K562 (cell line): ENCODE results near the gene NUP133. TPM values are rescaled to one million over a fixed set of nuclear protein-coding genes. Genes with fewer than 3 reads are reported as not detected.

Experiments used
- ATAC-seq: fragments of 200-7000 bp; cut with Tn5 transposase; 3 replicates; pipeline ENCODE4 v1.9.1; 2020; ENCODE audit warnings: moderate library complexity
- BruUV-seq: library from RNA; stranded (reverse); fragments of 400-500 nt; replicated peaks from 2 replicates; lab custom pipeline; 2021; lab: Mats Ljungman, UMichigan
- CTCF ChIA-PET: fragments of 300-600 bp; formaldehyde crosslinking; extraction: SDS; loops from one replicate; lab custom pipeline; 2021; ENCODE audit warnings: low intra/inter-chr PET ratio; lab: Yijun Ruan, JAX
- POLR2A ChIA-PET: fragments of 300-600, 350-650 bp; sonication (Branson Sonifier 250); formaldehyde crosslinking; extraction: SDS; loops from one replicate; lab custom pipeline; 2021; ENCODE audit warnings: antibody characterized with exemption, inconsistent platforms; lab: Yijun Ruan, JAX
- DNase-seq, 4 experiments: peaks; one replicate each; pipeline versions ENCODE4 v3.0.0 to v3.0.0-alpha.2; 2011 to 2018; ENCODE audit warnings: low spot score in 3 of 4, mixed read lengths in 3 of 4; ENCODE audit errors: extremely low read depth in 1 of 4
- FAIRE-seq: peaks from 2 replicates; lab custom pipeline; 2011; peaks lifted over from hg19 to GRCh38; lab: Jason Lieb, UNC
- H2AFZ ChIP-seq: 2 replicates; pipeline ENCODE4 v1.6.0; 2011; ENCODE audit warnings: low read depth, low read length, control low read depth, inconsistent platforms
- H3K27ac ChIP-seq: fragments of 200-600 bp; 3 replicates; pipeline ENCODE4 v1.8.0; 2011; ENCODE audit warnings: low read depth, mild to moderate bottlenecking, control low read depth, inconsistent platforms, low read length, moderate library complexity, mixed read lengths; ENCODE audit errors: extremely low read depth
- H3K27me3 ChIP-seq, 2 experiments: fragments of 300-600 bp in 1 of 2; 2 replicates in 1 of 2; 3 replicates in 1 of 2; pipeline versions ENCODE4 v1.6.0 to v1.8.0; 2011; ENCODE audit warnings: inconsistent platforms in 2 of 2, low read length in 2 of 2, mild to moderate bottlenecking in 1 of 2, mixed read lengths in 1 of 2, moderate library complexity in 1 of 2; ENCODE audit not compliant: control insufficient read depth in 2 of 2, insufficient read depth in 2 of 2
- H3K36me3 ChIP-seq: fragments of 300-600 bp; 3 replicates; pipeline ENCODE4 v1.8.0; 2011; ENCODE audit warnings: mild to moderate bottlenecking, low read length, inconsistent platforms; ENCODE audit not compliant: control insufficient read depth, insufficient read depth
- H3K4me1 ChIP-seq, 2 experiments: fragments of 200-600 bp in 1 of 2; replicated peaks in 1 of 2; 2 replicates in 1 of 2; 3 replicates in 1 of 2; pipeline versions ENCODE4 v1.5.1 to v1.8.0; 2011; ENCODE audit warnings: inconsistent platforms in 2 of 2, low read length in 2 of 2, mild to moderate bottlenecking in 1 of 2, mixed read lengths in 1 of 2, moderate library complexity in 1 of 2; ENCODE audit not compliant: control insufficient read depth in 2 of 2, insufficient read depth in 2 of 2
- H3K4me2 ChIP-seq: 2 replicates; pipeline ENCODE4 v1.6.1; 2011; ENCODE audit warnings: low read length, control low read depth, inconsistent platforms, mixed read lengths; ENCODE audit not compliant: insufficient read depth
- H3K4me3 ChIP-seq: fragments of 200-600 bp; sonication (generic), shearing (Covaris generic); 2 replicates; pipeline ENCODE4 v1.5.1; 2016; ENCODE audit warnings: control low read depth, inconsistent platforms
- H3K79me2 ChIP-seq: fragments of 200-600 bp; 3 replicates; pipeline ENCODE4 v1.8.0; 2011; ENCODE audit warnings: low read length, inconsistent platforms; ENCODE audit not compliant: control insufficient read depth, insufficient read depth
- H3K9ac ChIP-seq, 2 experiments: 2 replicates each; pipeline versions ENCODE4 v1.6.0 to v1.6.1; 2011; ENCODE audit warnings: low read depth in 2 of 2, low read length in 2 of 2, control low read depth in 1 of 2, inconsistent platforms in 1 of 2, mild to moderate bottlenecking in 1 of 2, mixed read lengths in 1 of 2; ENCODE audit not compliant: insufficient read depth in 1 of 2
- H3K9me1 ChIP-seq: one replicate; pipeline ENCODE4 v1.6.0; 2011; ENCODE audit warnings: inconsistent platforms, mild to moderate bottlenecking, low read length, moderate library complexity; ENCODE audit not compliant: control insufficient read depth, insufficient read depth
- H3K9me3 ChIP-seq: replicated peaks from 2 replicates; pipeline ENCODE4 v1.5.1; 2011; ENCODE audit warnings: low read depth, low read length, inconsistent platforms; ENCODE audit not compliant: control insufficient read depth, insufficient read depth
- H4K20me1 ChIP-seq: replicated peaks from 2 replicates; pipeline ENCODE4 v1.6.1; 2011; ENCODE audit warnings: low read length, inconsistent platforms, mixed read lengths; ENCODE audit not compliant: control insufficient read depth, insufficient read depth
- ATF6 ChIP-seq: sonication (generic); formaldehyde crosslinking; IDR thresholded peaks from 2 replicates; pipeline ENCODE4 v1.4.0; 2020; ENCODE audit warnings: mild to moderate bottlenecking, missing genetic modification reagents
- DNMT1 ChIP-seq: fragments of 450-650 bp; IDR thresholded peaks from 2 replicates; pipeline ENCODE4 v1.6.1; 2016; ENCODE audit warnings: antibody characterized with exemption, mild to moderate bottlenecking
- HNRNPLL ChIP-seq: fragments of 200-400 bp; formaldehyde crosslinking; IDR thresholded peaks from 2 replicates; pipeline ENCODE4 v1.6.1; 2017; ENCODE audit warnings: low read length, low read depth, mild to moderate bottlenecking; ENCODE audit not compliant: poor library complexity, severe bottlenecking
- JUN ChIP-seq, 2 experiments: sonication (generic) in 1 of 2; formaldehyde crosslinking in 1 of 2; IDR thresholded peaks; 2 replicates each; pipeline versions ENCODE4 v1.6.1 to v1.8.0; 2012 to 2022; ENCODE audit warnings: borderline replicate concordance in 2 of 2, mild to moderate bottlenecking in 2 of 2, improper control_type of control experiment in 1 of 2, low read depth in 1 of 2, low read length in 1 of 2, missing genetic modification reagents in 1 of 2
- MBD1 ChIP-seq: fragments of 250-450 bp; sonication (Bioruptor Pico); IDR thresholded peaks from 2 replicates; pipeline ENCODE4 v1.8.0; 2022; ENCODE audit warnings: inconsistent platforms
- MCM3 ChIP-seq: fragments of 450-650 bp; IDR thresholded peaks from 2 replicates; pipeline ENCODE4 v1.6.1; 2016
- MNT ChIP-seq, 2 experiments: fragments of 450-650 bp; conservative IDR thresholded peaks; 2 replicates each; pipeline ENCODE4 v1.6.1; 2017; ENCODE audit warnings: mild to moderate bottlenecking in 2 of 2, moderate library complexity in 2 of 2
- NR3C1 ChIP-seq: sonication (generic); formaldehyde crosslinking; IDR thresholded peaks from 2 replicates; pipeline ENCODE4 v1.8.1; 2022; ENCODE audit warnings: missing genetic modification reagents
- RBM14 ChIP-seq: fragments of 200-400 bp; formaldehyde crosslinking; IDR thresholded peaks from 2 replicates; pipeline ENCODE4 v1.6.1; 2018; ENCODE audit warnings: low read depth, mild to moderate bottlenecking, low read length, moderate library complexity, borderline replicate concordance; ENCODE audit not compliant: insufficient read depth
- SETDB1 ChIP-seq: IDR thresholded peaks from one replicate; pipeline ENCODE4 v1.6.1; 2012; ENCODE audit warnings: low read length, control low read depth, inconsistent platforms
- SRSF1 ChIP-seq: fragments of 200-400 bp; formaldehyde crosslinking; IDR thresholded peaks from 2 replicates; pipeline ENCODE4 v1.6.1; 2017; ENCODE audit warnings: mild to moderate bottlenecking, low read depth, low read length, moderate library complexity
- ZHX1 ChIP-seq: fragments of 150-350 bp; conservative IDR thresholded peaks from 2 replicates; pipeline ENCODE4 v1.6.1; 2014; ENCODE audit warnings: low read length
- ZNF133 ChIP-seq: fragments of 250-450 bp; sonication (Bioruptor Pico); IDR thresholded peaks from 2 replicates; pipeline ENCODE4 v1.4.0; 2020; ENCODE audit warnings: mild to moderate bottlenecking
- ZNF184 ChIP-seq: sonication (generic); formaldehyde crosslinking; IDR thresholded peaks from 2 replicates; pipeline ENCODE4 v1.5.0; 2020; ENCODE audit warnings: missing genetic modification reagents
- ZNF561 ChIP-seq: fragments of 450-650 bp; formaldehyde crosslinking; conservative IDR thresholded peaks from 2 replicates; pipeline ENCODE4 v1.4.0; 2020; ENCODE audit warnings: mild to moderate bottlenecking, moderate library complexity
- WGBS: fragments of 100-300 bp; shearing (Covaris generic); methylation state at CpG from one replicate; pipeline ENCODE4 v1.1.6; 2016; ENCODE audit warnings: low coverage, mixed read lengths; ENCODE audit not compliant: insufficient coverage; ENCODE audit errors: missing lambda C conversion rate; 5-methylcytosine and 5-hydroxymethylcytosine counted together
- in situ Hi-C: fragments of 300-500 bp; cut with MboI; formaldehyde crosslinking; loops from 4 replicates; pipeline ENCODE4 v1.15.0; 2018; ENCODE audit warnings: inconsistent platforms, mixed read lengths
- intact Hi-C: fragments of 100-400 bp; cut with micrococcal nuclease; formaldehyde crosslinking; loops from 2 replicates; pipeline ENCODE4 v1.14.2; 2022
- polyA plus RNA-seq, 8 experiments: library from polyadenylated mRNA; depleted of rRNA in 4 of 8; stranded (reverse) in 5 of 8; unstranded in 3 of 8; fragments of >200 nt; fragmentation: Nextera tagmentation in 2 of 8; fragmentation: Illumina TruSeq in 1 of 8; extraction: Ambion mirVana in 2 of 8; extraction: Trizol in 1 of 8; gene quantifications; 2 replicates each; pipeline versions ENCODE4 v1.2.1 to v1.2.3, GENCODE V29; 2011 to 2014; ENCODE audit warnings: inconsistent platforms in 1 of 8, missing spikeins in 1 of 8
- total RNA-seq, 7 experiments: library from RNA; depleted of rRNA in 6 of 7; stranded (reverse); fragments of >200 nt in 6 of 7; fragmentation: Illumina TruSeq in 2 of 7; extraction: Trizol in 2 of 7; gene quantifications; 2 replicates each; pipeline versions ENCODE4 v1.2.1 to v1.2.3, GENCODE V29; 2011 to 2021; ENCODE audit warnings: low replicate concordance in 1 of 7

Gene NUP133
- total and polyA plus RNA-seq, 9 of the 15 experiments (the other 6 are each of a cell fraction or from before 2014, with no cell fraction given) = 21.7 to 85.1 (median 61.3) TPM

GRCh38 chr1:229471175-229471574, 37.0 kb downstream of the NUP133 start:
- in situ Hi-C loops (loop anchor here (10.0 kb wide), 1 partner anchor 786 kb away; no protein-coding TSS in a partner anchor), intact Hi-C loops (no loop called here)
- DNase-seq = no peak
- POLR2A ChIA-PET = no interaction called here
- Histone ChIP-seq H2AFZ (no peak overlapping the region), H3K9me1 (no peaks in the 10 kb centered on the region), H3K36me3 (peaks cover 88% of the 10 kb centered on the region), H3K79me2 (no peaks in the 10 kb centered on the region), H3K27me3 (no peaks in the 10 kb centered on the region), H3K9me3 (no peaks in the 10 kb centered on the region), H3K9ac (no peak overlapping the region), H4K20me1 (no peaks in the 10 kb centered on the region), H3K27ac (no peak overlapping the region), H3K4me3 (no peak overlapping the region), H3K4me1 (no peaks in the 10 kb centered on the region), H3K4me2 (no peak overlapping the region)
- no peak for ATAC-seq
- FAIRE-seq = no peak
- 91% methylated on average over 3 of the region's 3 CpGs for WGBS
- no TSS peak for BruUV-seq
- CTCF ChIA-PET = no interaction called here
- TF ChIP-seq DNMT1 = no peak
- TF ChIP-seq RBM14 = no peak
- TF ChIP-seq MNT (conservative IDR thresholded peaks at IDR 0.05) = no peak
- TF ChIP-seq NR3C1 = no peak
- TF ChIP-seq HNRNPLL = no peak
- no peak for TF ChIP-seq MCM3
- TF ChIP-seq ZNF184 (CRISPR knock-in tag) = no peak
- no peak for TF ChIP-seq MBD1 (CRISPR knock-in tag)
- no peak for TF ChIP-seq ZHX1
- TF ChIP-seq SETDB1 = no peak
- no peak for TF ChIP-seq SRSF1
- no peak for TF ChIP-seq ATF6 (CRISPR knock-in tag)
- TF ChIP-seq ZNF561 = no peak
- TF ChIP-seq JUN (IDR thresholded peaks at IDR 0.05; ENCODE audit: borderline replicate concordance, low read depth, low read length) = no peak
- TF ChIP-seq JUN (CRISPR knock-in tag; IDR thresholded peaks at IDR 0.05; ENCODE audit: borderline replicate concordance) = no peak
- TF ChIP-seq ZNF133 (CRISPR knock-in tag) = no peak
